HG03520 (cell line): ENCODE data around the gene SH3GL2.
"Not testable (repeated sequence)": the region's sequence is repeated elsewhere in the genome, so short reads cannot be mapped to it uniquely, and the experiment has no call there.

Experiments
- ATAC-seq: cut with Tn5 transposase; IDR thresholded peaks from one replicate; pipeline ENCODE4 v1.9.1; 2021; ENCODE audit warnings: mild to moderate bottlenecking, moderate library complexity; ENCODE audit not compliant: unreplicated experiment

SH3GL2 gene

DNA sequence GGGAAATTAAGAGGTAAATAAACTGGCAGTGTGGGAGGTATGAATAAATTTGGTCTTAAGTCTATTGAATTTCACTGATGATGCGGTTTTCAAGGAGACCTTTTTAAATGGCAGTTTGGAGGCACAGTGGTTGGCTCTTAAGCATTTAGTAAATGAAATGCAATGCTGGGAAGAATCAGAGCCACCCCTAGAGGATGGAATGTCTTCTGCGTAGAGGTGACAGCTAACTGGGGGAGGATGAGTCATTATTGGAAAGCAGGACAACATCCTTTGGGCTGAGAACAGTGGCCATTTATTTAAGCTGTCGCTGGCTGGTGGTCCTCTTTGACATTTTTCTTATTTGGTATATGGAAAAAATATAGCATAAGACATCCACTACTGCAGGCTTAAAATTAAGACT, 163.2 kb downstream of the SH3GL2 start:
- ATAC-seq: no peak

GRCh38 chr9:17744786-17745185, 165.9 kb downstream of the SH3GL2 start:
- ATAC-seq: no peak

DNA sequence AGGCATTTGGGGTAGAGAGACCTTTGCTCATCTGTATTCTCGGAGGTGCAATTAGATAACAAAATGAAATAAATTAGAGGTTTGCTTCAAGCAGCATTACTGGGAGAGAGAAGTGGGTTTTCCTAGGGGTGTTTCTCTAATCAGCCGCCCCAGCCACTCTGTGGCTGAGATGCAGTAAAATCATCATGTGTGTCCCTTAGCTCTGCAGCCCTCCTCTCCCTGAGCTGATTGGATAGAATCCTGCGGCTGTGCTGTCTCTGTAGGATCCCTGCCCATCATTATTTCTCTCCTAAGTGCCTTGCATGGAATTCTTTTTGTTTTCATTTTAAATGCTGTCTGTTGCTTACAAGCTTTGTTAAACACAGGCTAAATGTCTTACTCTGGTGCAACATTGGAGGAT, 171.4 kb downstream of the SH3GL2 start:
- ATAC-seq: no peak

DNA sequence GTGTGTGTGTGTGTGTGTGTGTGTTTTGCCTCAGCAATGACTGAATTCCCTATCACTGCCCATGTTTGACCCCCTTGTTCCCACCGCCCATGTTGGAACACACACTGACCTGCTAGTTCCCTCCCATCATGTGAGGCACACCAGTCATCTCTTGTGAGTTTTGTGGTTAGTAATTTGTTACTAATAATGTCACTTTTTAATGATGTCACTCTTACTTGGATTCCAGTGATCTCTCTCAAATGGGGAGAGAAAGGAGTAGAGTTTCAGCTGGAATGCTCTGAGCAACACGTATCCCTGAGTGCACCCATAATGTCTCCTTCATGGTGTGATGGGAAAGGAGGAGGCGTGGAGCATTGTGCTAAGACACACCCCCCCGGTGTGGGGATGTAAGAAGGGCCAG, 172.6 kb downstream of the SH3GL2 start:
- no peak for ATAC-seq

DNA sequence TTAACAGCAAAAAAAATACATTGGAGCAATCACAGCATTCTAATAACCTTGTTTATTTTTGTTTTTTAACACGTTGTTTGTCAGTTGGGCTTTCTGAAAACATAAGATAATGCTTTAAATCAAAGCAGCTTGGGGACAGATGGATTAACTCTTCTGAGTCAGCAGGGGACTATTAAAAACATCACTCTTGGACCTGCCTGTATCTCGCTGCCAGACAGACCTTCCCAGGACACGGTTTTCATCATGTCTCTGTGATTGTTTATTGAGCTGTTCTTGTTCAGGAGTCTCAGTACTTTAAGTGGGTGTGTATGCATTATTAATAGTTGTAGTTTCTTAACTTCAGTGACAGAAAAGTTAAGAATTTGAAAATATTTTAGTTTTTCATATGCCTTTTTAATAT, 173.2 kb downstream of the SH3GL2 start:
- no peak for ATAC-seq

DNA sequence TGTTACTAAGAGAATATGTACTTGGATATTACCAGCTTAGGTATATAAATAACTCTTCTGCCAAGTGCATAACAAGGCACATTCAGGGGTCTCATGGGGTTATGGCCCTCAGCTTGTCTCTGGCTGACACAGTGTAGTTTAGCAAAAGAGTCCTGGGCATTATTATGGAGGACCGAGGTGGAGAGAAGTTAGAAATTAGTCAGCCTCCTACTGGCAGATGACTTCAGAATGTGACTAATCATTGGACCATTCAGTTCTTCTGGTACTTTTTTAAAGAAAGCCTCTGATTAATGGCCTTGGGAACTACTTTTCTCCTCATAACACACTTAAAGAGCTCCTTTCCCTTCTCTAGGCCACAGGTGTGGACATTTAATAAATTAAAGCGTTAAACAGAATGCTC, 178.9 kb downstream of the SH3GL2 start:
- no peak for ATAC-seq

GRCh38 chr9:17760250-17760649, 181.4 kb downstream of the SH3GL2 start:
- ATAC-seq: no peak

DNA sequence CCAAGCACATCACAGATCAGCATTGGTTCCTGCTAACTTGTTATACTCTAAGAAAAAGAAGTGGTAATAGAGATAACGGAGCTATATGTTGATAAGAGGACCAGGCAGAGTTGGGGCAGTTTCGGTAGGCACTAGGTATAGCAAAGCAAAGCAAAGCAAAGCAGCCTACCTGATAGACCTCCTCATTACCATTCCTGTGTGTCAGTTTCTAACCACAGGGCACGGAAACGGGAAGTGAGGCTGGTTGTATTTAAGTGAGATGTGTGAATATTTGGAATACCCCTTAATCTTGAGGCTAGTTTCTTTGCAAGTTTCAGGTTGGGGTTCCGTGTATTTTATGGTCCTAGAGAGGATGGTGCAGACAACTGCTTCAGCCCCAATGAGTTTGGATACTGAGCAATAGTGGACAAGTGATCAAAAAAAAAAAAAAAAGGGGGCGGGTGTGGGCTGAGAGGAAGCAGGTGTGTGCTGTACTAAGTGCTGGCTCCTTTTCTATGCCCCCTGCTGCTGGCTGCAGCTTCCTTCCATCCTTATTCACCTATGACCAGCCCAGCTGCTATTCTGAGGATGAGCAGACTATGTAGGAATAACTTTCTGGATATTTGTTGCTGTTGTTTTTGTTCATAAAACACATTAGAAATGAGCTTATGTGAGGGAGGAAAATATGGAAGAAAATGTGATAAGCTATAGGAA, 183.3 kb downstream of the SH3GL2 start:
- no peak for ATAC-seq

DNA sequence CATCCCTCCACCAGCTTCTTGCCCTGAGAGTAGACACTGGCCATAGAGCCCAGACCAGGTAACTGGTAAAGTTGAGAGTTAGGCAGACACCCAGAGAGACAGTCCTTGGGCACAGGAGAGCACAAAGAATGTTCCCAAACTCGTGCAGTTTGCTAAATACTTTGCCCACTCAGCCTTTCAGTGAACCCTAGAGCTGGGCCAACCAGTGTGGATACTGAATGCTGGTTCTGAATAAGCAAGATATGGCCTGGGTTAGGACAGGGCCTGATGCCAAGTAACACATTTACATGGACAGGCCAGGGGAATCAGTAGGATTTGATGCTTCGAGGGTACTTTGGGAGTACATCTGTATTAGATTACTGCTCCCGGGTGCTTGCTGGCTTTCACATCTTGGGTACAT, 185.4 kb downstream of the SH3GL2 start:
- ATAC-seq: no peak

DNA sequence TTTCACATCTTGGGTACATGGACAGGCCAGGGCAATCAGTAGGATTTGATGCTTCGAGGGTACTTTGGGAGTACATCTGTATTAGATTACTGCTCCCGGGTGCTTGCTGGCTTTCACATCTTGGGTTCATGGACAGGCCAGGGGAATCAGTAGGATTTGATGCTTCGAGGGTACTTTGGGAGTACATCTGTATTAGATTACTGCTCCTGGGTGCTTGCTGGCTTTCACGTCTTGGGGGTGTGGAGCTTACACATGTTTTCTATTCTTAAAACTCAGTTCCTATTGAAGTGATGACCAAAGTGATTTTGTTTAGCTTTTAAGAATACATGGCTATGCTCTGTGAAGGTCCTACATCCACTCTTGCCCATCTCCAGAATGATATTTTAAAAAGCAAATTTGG, 186.3 kb downstream of the SH3GL2 start:
- not testable (repeated sequence) for ATAC-seq

DNA sequence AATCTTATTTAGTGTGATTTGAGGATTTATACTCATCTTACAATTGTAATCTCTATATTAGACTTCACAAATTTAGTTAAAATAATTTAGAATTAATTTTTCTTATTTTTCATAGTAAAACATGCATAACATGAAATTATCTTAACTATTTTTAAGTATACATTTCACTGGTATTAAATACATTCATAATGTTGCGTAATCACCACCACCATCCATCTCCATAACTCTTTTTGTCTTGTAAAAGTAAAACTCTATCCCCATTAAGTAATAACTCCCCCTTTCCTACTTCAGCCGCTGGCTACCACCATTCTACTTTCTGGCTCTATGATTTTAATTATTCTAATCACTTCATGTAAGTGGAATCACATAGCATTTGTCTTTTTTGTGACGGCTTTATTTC, 193.4 kb downstream of the SH3GL2 start:
- no peak for ATAC-seq

DNA sequence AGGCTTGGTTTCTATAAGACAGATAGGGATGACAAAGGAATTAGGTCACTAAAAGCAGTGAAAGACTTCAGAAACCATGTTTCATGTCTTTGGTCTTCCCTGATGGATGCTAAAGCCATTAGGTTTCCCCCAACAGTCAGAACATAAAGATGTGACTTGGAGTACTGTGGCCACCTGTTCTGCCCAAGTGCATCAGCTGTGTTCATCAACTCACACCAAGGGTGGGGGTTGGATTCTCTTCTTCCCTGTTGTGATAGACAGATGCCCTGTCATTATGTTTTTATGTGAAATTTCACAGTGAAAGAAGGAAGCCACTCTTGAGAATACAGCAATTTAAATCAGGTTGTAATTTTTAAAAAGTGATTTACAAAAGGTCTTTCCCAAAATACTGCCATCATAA, 196.8 kb downstream of the SH3GL2 start:
- no peak for ATAC-seq

GRCh38 chr9:17776735-17777134, 197.9 kb downstream of the SH3GL2 start:
- no peak for ATAC-seq

- no peak for ATAC-seq
These were observed 198.6 kb downstream of the SH3GL2 start for GRCh38 chr9:17777465-17777864.

GRCh38 chr9:17782430-17783149, 203.7 kb downstream of the SH3GL2 start:
- ATAC-seq: no peak

GRCh38 chr9:17783227-17783626, 204.4 kb downstream of the SH3GL2 start:
- no peak for ATAC-seq

DNA sequence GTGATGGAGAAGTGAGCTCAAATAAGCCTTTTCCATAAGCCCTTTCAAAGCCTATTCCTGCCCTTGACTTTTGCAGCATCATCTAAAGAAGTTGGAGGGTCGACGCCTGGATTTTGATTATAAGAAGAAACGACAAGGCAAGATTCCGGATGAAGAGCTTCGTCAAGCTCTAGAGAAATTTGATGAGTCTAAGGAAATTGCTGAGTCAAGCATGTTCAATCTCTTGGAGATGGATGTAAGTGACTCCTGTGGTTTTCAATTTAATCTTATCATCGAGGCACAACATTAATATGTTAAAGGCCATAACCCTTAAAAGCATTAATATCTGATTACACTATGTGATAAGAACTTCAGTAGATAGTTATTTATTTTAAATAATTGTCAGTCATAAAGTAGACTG, 210.4 kb downstream of the SH3GL2 start:
- ATAC-seq: no peak

- ATAC-seq: no peak
These were observed 215.1 kb downstream of the SH3GL2 start for GRCh38 chr9:17793713-17794622.

- no peak for ATAC-seq
These were observed 216.9 kb downstream of the SH3GL2 start for GRCh38 chr9:17795744-17796143.

DNA sequence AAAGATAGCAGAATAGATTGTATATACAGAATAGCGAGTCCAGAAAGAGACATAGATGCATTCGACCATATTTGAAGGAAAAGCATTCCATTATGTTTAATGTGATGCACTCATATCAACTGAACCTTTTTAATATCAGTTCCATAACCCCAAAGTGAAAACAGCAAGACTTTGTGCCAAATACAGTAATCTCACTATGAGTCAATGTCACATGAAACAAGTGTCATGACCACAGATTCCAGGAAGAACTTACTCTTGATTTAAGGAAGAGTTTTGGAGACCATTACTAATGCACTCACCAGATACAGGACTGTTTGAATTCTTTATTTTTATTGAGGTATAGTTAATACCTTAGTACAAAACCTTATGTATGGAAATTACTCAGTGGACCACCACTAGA, 220.5 kb downstream of the SH3GL2 start:
- no peak for ATAC-seq

GRCh38 chr9:17800418-17800817, 221.6 kb downstream of the SH3GL2 start:
- no peak for ATAC-seq
